Bone marrow (tissue), 2 donors: ENCODE results near the gene GRAMD2B.
"Not testable (repeated sequence)": the region's sequence is repeated elsewhere in the genome, so short reads cannot be mapped to it uniquely, and the experiment has no call there.

Experiments used
- DNase-seq, 2 donors: peaks; one replicate each; lab custom pipeline; 2025; lab: John Stamatoyannopoulos, UW

The GRAMD2B gene

DNA sequence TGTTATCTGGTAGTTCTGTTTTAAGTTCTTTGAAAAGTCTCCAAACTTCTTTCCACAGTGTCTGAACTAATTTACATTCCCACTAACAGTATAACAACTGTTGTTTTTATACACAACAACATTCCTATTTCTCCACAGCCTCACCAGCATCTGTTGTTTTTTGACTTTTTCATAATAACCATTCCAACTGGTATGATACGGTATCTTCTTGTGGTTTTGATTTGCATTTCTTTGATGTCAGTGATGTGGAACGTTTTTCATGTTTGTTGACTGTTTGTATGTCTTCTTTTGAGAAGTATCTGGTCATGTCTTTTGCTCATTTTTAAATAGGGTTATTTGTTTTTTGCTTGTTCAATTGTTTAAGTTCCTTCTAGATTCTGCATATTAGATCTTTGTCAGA is 12.6 kb upstream of the GRAMD2B start:
- no peak for DNase-seq

DNA sequence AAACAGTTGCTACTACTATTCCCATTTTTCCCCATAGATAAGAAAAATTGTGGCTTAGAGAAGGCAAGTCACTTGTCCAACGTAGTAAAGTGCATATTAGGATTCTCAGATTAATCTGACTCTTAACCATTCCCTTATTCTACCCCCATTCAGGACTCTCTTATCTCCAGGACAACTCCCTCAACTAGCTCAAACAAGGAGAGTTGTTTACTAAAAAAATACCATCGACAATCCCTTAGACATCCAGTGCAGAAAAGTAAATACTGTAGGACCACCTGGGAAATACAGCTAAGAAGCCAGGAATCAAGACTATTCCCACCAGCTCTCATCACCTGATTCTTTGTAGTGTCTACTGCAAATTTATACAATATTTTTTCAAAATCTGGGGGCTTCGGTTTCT is 9.4 kb upstream of the GRAMD2B start:
- no peak for DNase-seq

DNA sequence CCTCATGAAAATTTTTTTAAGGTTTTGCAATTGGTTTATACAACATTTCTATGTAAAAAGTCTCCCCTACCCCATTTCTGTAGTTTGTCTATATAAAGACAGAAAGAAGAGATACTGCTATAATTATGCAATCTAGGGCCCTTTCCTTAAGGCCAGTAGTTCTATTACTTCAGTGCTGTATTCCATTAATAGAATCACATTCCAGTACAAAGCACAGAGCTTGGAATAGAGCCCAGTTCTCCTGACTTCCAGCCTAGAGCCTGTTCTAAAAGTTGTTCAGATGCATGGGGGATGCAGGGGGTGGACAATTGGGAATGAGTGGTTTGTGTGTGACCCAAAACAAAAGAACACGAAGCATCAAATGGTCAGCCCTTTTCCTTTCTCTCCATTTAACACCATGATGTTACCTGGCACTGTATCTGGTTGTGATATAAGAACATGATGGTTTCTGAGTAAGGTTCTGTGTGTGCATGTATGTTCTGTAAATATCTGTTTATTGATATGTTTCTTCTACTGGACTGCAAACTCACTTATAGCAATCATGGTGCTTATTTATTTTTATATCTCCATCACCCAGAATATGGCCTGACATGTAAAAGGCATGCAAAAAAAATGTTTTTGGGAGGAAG is 8.2 kb upstream of the GRAMD2B start:
- no peak for DNase-seq

DNA sequence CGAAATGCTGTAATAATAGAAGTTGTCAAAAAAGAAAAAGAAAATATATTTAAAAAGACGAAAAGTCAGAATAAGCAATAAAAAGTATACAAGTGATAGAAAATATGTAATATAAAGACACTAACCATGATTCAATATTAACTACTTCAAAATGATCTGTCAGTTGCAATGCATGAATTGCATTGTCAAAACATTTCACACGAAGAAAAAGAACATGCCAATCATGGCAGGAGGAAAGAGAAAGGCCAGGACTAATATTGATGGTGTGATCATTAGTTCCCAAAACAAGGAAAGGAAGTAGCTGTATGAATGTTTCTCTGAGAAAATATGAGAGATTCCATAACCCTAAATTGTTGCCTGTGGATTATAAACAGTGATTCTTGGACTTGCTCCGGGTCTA is 7.4 kb upstream of the GRAMD2B start:
- DNase-seq = no peak

DNA sequence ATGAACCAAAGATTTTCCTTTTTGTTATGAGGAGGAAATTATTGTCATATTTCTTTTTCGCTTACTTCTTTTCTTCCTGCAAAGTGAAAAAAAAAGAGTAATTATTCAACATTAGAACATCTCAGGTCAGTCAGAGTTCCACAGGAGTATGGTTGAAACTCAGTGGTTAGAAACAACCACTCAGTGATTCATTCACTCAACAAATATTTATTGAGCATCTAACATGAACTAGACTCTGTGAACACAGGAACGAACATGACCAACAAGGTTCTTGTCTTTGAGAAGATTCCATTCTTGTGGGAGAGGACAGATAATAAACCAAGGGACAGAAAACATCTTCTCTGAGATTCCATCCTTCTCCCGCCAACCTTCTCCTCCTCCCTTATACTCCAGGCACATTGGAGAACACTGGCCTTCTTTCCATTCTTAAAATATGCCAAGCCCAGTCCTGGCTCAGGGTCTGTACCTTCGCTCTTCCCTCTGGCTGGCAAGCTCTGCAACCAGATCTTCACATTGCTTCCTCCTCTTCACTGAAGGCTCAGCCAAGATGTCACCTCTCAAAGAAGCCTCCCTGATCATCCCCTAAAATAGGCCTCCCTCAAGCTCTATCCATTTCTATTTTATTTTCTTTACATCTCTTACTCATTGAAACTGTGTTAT is 6.8 kb upstream of the GRAMD2B start:
- no peak for DNase-seq

DNA sequence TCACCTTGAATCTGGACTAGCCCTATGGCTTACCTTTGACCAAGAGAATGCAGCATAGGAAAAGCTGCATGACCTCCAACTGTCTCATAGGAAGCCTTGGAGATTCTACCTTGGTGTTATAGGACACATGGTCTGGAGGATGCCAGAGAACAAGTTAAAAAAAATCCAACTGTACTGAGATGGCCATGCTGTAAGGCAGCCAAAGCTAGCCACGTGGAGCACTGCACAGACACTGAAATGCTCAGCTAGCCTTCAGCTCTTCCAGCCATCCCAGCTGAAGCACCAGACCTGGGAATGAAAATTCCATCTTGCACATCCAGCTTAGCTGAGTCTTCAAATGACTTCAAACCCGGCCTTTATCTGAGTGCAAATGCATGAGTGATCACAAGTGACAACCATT is 6.0 kb upstream of the GRAMD2B start:
- DNase-seq = no peak

DNA sequence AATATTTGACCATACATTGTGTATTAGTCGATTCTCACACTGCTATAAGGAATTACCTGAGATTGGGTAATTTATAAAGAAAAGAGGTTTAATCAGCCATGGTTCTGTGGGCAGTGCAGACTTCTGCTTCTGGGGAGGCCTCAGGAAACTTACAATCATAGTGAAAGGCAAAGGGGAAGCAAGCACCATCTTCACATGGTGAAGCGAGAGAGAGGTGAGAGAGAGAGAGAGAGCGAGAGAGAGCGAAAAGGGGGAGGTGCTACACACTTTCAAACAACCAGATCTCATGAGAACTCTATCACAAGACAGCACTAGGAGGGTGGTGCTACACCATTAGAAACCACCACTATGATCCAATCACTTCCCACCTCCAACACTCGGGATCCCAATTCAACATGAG is 4.1 kb upstream of the GRAMD2B start:
- no peak for DNase-seq

DNA sequence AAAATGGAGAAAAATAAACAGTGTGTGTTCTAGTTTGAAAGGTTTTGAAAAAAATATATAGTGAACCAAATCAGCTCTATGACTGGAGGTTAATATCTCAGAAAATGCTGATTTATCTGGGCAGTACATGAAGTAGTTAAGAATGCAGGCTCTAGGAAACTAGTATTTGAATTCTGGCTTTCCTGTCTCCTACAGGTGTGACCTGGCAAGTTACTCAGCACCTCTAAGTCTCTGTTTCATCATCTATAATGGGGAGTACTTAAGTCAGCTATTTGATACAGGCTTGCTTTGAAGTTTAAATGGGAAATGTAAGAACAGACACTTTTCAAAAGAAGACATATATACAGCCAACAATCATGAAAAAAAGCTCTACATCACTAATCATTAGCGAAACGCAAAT is 5.2 kb downstream of the GRAMD2B start:
- no peak for DNase-seq

DNA sequence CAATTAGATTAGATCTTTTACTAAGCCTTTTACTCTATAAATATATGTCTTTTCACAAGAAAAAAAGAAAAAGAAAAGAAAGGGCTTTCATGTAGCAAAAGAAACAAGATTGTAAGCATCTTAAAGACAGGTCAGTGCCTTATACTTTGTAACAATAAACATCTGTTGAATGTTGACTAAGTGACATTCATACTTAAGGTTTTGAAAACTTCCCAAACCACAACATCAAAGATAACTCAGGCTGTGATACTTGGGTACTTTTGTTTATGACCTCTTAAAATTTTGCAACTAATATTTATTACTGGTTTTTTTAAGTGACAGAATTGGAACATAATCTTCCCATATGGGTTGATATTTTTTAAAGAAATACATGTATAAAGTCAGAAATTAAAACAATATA is 7.4 kb downstream of the GRAMD2B start:
- DNase-seq = no peak

DNA sequence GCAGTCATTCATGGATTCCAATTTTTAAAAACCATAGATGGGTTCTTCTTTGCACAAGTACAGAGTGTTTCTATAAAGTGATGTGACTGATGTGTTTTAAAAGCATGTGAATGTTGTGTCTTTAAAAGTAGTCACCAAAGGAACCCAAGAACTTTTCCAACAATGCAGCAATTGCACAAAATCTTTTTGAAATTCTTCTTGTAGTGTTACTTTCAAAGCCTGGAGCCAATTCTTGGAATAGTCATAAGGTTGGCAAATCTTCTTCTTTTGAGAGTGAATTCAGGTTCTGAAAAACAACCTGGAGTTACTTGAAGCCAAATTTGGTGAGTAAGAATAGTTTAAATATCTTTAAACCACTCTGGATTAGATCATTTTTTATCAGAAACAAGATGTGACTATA is 10.5 kb downstream of the GRAMD2B start:
- DNase-seq = no peak

DNA sequence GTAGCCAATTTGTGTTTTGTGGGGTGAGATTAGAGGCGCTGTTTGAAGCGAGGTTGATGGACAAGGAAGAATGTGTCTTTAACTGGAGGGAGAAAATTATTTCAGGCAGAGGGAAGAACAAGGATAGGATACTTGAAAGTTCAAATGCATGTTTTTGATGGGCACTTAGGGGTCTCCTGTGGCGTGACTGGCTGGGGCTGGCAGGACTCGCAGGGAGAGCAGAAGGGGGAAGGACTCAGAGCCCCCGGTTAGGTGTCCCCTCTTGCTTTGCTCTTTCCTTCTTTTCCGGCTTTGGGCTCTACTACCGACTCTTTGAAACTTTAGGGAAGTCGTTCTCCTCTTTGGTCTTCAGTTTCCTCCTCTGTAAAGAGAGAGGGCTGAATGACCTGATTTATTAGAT is 12.1 kb downstream of the GRAMD2B start:
- DNase-seq = no peak

DNA sequence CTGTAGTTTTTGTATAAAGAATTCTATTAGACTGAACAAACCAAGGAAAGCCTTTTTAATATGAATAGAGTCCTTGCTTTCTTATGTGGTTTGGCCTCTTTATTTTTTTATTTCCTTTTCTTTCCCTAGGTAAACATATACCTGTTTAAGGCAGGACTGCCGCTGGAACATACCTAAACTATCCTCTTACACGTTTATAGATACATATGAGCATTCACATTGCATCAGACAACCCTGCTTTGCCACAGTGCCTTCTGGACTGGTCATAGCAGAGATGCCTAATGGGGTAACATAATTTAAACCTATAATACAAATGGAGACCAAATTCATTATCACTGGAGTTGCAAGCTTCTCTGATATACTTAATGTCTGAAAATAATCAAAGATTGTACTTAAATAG is 12.5 kb downstream of the GRAMD2B start:
- DNase-seq = no peak

DNA sequence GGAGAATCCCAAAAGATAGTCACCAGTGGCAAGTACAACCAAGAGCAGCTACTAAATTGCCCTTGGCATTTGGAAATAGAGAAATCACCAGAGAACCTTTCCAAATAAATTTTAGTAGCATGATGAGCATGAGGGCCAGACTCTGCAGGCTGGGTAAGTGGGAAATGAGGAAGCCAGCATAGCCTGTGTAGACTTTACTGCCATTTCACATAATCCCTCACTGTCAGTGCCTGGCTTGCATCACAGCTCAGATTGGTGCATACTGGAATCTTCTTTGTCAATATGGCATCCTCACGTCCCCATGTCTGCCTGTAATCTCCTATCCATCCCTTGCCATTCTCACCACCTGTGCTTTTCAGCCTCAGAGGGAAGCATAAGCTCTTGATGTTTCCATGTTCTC is 14.5 kb downstream of the GRAMD2B start:
- DNase-seq = no peak

DNA sequence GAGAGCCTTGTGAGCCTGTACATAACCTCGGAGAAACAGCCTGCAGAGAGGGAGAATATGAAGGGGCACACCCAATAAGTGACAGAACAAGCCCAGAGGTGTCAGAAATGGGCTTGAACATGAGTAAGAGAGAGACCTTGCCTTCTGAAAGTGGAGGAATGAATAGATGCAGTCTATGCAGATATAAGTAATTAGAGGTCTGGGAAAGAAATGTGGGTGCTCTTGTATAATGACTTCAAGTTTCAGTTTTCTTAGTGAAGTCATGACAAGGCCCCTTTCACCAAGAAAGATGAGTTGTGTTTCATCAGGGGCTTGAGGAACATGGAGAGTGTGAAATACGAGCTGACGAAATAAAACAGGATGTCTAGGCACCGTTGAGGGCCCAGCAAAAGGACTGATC is 15.1 kb downstream of the GRAMD2B start:
- DNase-seq = no peak

DNA sequence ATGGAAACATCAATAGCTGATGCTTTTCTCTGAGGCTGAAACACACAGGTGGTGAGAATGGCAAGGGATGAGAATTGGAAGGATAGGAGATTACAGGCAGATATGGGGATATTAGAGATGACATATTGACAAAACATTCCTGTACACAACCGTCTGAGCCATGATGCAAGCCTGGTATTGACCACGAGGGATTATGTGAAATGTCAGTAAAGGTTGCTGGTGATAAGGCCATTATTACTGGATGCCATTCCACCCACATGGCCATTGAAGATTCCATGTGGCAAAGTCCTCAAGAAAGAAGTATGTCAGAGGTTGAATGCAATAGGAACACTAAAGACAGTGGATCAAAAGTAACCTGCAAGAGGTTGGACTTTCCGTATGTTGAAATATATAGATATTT is 15.7 kb downstream of the GRAMD2B start:
- DNase-seq = no peak

DNA sequence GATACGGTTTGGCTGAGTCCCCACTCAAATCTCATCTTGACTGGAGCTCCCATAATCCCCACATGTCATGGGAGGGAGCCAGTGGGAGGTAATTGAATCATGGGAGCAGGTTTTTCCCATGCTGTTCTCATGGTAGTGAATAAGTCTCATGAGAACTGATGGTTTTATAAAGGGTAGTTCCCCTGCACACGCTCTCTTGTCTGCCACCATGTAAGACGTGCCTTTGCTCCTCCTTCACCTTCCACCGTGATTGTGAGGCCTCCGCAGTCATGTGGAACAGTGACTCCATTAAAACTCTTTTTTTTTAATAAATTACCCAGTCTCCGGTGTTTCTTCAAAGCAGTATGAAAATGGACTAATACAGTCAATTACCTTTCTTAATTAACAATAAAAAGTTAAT is 16.5 kb downstream of the GRAMD2B start:
- not testable (repeated sequence) for DNase-seq

DNA sequence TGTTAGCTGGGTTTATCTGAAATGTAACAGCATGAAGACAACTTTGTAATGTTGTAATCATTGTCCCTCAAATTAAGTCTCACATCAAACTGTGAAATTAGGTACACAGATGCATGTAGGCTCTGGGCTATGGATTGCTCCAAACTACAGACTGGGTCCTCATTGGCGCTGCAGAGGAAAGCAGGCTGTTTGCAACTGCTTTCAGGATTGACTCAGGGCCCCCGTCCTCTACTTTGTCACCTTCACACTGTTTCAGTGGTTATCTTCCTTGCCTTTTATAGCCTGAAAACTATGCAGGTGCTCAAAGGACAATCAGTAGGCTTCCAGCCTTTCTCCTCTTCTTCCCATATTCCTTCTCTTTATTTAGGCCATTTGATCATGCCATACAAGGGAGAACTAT is 18.0 kb downstream of the GRAMD2B start:
- no peak for DNase-seq

DNA sequence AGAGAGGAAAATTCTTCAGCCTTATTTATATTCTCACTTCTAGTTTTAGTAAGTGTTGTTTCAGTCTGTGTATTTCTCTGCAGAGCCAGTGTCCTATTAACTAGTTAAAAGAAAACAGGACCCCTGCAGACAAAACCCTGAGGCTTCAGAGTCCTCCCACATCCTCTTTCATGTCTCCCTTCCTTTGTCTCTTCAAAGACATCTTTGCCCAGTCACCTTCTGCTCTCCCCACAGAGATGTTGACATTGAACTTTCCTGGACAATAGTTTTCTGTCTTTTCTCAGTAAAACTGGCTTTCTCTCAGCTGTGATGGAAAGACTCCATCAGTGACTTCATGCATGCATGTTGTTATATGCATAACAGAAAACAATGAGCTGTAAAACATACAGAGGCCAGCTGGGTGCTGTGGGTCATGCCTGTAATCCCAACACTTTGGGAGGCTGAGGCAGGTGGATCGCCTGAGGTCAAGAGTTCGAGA is 20.2 kb downstream of the GRAMD2B start:
- no peak for DNase-seq

DNA sequence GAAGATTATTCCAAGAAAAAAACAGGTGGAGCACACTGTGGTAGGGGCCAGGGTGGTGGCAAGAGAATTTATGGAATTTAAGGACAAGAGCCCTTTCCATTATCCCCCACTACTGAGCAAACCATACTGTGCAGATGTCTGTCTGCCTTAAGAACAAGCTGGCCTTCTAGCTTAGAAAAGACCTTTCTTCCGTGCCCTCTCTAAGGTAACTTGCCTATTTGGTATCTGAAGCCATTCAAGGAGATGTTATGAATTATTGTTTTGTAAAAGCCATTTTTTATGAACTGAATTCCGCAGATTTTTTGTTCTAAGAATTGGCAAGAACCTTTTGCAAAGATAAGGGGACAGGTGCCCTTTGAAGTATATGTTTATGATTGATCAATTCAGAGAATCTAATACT is 20.9 kb downstream of the GRAMD2B start:
- DNase-seq = no peak

DNA sequence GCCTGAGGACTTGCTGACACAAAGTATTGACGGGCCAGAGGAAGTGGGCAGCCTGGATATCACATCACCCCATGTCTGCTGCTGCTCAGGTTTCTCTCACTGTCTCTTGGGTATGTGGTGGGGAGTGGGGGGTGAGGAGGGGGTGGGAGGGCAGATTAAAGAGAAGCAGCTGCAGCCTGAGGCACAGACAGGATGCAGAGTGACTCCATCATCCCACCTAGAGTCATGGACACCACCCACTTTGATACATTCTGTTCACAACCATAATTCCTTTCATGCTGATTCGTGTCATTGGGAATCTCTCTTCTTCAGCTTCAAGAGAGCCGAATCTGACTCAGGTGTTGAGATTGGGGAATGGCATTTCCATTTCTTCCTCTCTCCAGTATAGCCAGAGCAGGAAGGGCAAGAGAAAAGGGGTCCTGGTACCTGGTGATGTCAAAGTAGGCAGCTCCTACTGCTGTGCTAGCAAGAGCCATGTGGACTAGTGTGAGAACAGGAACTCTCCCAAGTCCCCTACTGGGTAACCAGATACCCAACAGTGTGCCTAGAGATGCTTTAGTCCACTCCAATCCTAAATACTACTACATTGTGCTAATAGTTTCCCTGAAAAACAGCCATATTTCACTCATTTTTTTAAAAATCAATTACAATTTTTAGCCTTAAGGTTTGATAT is 22.4 kb downstream of the GRAMD2B start:
- DNase-seq = no peak

DNA sequence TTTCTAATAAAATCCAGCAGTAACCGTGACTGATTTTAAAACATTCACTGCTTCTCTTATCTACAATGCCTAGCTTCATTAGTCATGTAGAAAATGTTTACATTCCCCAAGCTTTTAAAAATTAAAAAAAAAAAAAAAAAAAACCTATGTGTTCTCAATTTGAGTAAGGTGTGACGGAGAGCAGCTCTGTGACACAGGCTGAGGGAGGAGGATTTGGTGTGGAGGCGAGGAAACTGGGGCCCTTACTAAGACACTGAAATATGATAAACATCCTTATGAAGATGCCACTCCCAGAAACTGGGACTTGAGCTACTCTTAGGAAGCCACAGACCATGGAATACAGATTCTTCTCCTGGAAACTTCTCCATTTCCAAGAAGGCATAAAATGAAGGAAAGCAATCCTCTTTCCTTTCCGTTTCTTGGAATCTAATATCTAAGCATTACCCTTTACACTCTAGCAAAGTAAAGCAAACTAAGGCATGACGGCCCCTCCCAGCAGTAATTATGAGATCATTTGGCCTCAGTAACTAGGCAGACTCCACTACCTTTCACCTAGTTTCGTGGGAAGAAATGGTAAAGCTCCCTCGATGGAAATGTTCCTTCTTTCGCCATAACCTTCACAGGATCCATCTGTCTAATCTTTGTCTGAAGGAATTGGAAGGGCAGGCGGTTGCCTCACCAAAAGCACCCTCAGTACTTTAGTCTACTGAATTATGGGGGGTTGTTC is 23.5 kb downstream of the GRAMD2B start:
- no peak for DNase-seq

DNA sequence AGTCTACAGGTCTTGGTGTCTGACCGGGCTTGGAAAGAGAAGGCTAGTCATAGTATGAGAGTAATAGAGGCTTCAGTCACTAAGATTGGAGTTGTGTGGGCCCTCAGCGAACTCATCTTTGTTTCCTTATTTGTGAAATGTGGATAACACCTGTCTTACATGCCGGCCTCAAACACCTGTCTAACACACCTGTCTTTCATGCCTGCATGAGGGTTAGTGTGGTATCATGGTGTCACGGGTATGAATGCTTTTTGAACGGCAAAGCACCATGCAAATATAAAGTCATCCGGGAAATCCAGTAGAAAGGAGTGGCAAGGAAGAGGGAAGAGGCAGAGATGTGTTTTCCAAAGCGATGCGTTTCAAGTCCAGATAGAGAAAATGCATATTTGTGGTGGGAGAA is 25.5 kb downstream of the GRAMD2B start:
- DNase-seq = no peak

DNA sequence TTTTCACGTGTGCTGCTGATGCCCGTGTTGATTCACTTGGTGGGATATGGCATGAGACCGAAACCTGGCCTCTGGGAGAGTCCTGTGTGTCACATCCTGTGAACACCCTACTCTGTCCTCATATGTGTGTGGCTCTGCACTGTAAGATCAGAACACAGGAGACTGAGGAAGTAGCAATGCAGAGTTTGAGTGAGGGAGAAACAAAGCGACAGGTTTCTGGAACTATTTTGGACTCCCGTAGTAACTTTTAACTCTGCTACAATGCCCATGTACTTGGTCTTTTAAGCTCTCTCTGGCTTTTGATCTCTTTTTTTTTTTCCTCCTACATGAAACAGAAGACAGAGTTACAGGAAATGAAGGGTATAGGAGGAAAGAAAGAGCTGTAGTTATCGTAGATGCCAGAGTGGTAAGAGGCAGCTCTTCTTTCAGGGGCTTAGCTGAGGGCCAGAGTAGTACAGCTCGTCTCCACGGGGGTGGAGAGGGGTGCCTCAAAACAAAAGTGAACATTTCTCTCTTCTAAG is 26.6 kb downstream of the GRAMD2B start:
- DNase-seq = no peak
